IPS-18c (cell line): ENCODE results near the gene POTEF.
"Not testable (repeated sequence)": the region's sequence is repeated elsewhere in the genome, so short reads cannot be mapped to it uniquely, and the experiment has no call there.

Source experiments
- H3K4me3 ChIP-seq: 2 replicates; pipeline ENCODE4 v1.7.0; 2013; ENCODE audit warnings: low read depth, mild to moderate bottlenecking, low read length, moderate library complexity; ENCODE audit not compliant: insufficient read depth
- H3K9me3 ChIP-seq: one replicate; pipeline ENCODE4 v1.6.1; 2013; ENCODE audit warnings: mild to moderate bottlenecking, low read length, moderate library complexity; ENCODE audit not compliant: control insufficient read depth, insufficient read depth

Gene POTEF

GRCh38 chr2:130139331-130140280 is 10.6 kb upstream of the POTEF start:
- H3K4me3 ChIP-seq, H3K9me3 ChIP-seq: not testable (repeated sequence)

- H3K9me3 ChIP-seq, H3K4me3 ChIP-seq: not testable (repeated sequence)
These were observed 9.8 kb upstream of the POTEF start for GRCh38 chr2:130138841-130139251.

- not testable (repeated sequence) for H3K9me3 ChIP-seq, H3K4me3 ChIP-seq
These were observed 9.3 kb upstream of the POTEF start for GRCh38 chr2:130138326-130138725.

GRCh38 chr2:130137118-130137517 is 8.1 kb upstream of the POTEF start:
- H3K9me3 ChIP-seq, H3K4me3 ChIP-seq: not testable (repeated sequence)

GRCh38 chr2:130136546-130136945 is 7.5 kb upstream of the POTEF start:
- not testable (repeated sequence) for H3K9me3 ChIP-seq, H3K4me3 ChIP-seq

GRCh38 chr2:130135692-130136541 is 6.9 kb upstream of the POTEF start:
- no peak overlapping the region for H3K4me3 ChIP-seq

GRCh38 chr2:130128464-130128863 is 558 bp downstream of the POTEF start:
- peak overlapping the region; percentile 36; the same call in 1 of the 2 replicates for H3K4me3 ChIP-seq

More at GRCh38 chr2:130135692-130136541, 6.9 kb upstream of the POTEF start:
- H3K9me3 ChIP-seq: no peaks in the 10 kb centered on the region

GRCh38 chr2:130127726-130128125 is 1.3 kb downstream of the POTEF start:
- not testable (repeated sequence) for H3K9me3 ChIP-seq, H3K4me3 ChIP-seq

More at GRCh38 chr2:130128464-130128863, 558 bp downstream of the POTEF start:
- H3K9me3 ChIP-seq: not testable (repeated sequence)

GRCh38 chr2:130120924-130121323 is 8.1 kb downstream of the POTEF start:
- H3K9me3 ChIP-seq, H3K4me3 ChIP-seq: not testable (repeated sequence)

GRCh38 chr2:130102597-130103363 is 26.2 kb downstream of the POTEF start:
- H3K4me3 ChIP-seq, H3K9me3 ChIP-seq: not testable (repeated sequence)

- H3K9me3 ChIP-seq, H3K4me3 ChIP-seq: not testable (repeated sequence)
These were observed 66.4 kb downstream of the POTEF start for GRCh38 chr2:130062645-130063044.

- not testable (repeated sequence) for H3K9me3 ChIP-seq, H3K4me3 ChIP-seq
These were observed 69.0 kb downstream of the POTEF start for GRCh38 chr2:130059982-130060381.

- H3K4me3 ChIP-seq, H3K9me3 ChIP-seq: not testable (repeated sequence)
These were observed 72.7 kb downstream of the POTEF start for GRCh38 chr2:130056336-130056735.

- H3K9me3 ChIP-seq, H3K4me3 ChIP-seq: not testable (repeated sequence)
These were observed 75.7 kb downstream of the POTEF start for GRCh38 chr2:130053217-130053911.

- not testable (repeated sequence) for H3K4me3 ChIP-seq, H3K9me3 ChIP-seq
These were observed 76.6 kb downstream of the POTEF start for GRCh38 chr2:130052376-130052775.

GRCh38 chr2:130048422-130048821 is 80.6 kb downstream of the POTEF start:
- not testable (repeated sequence) for H3K4me3 ChIP-seq, H3K9me3 ChIP-seq

- H3K4me3 ChIP-seq, H3K9me3 ChIP-seq: not testable (repeated sequence)
These were observed 90.8 kb downstream of the POTEF start for GRCh38 chr2:130038265-130038603.
